K562 (cell line): ENCODE results near the gene INPPL1. TPM values are rescaled to one million over a fixed set of nuclear protein-coding genes. Genes with fewer than 3 reads are reported as not detected.

Source experiments
- ATAC-seq: fragments of 200-7000 bp; cut with Tn5 transposase; 3 replicates; pipeline ENCODE4 v1.9.1; 2020; ENCODE audit warnings: moderate library complexity
- BruUV-seq: library from RNA; stranded (reverse); fragments of 400-500 nt; replicated peaks from 2 replicates; lab custom pipeline; 2021; lab: Mats Ljungman, UMichigan
- CTCF ChIA-PET: fragments of 300-600 bp; formaldehyde crosslinking; extraction: SDS; loops from one replicate; lab custom pipeline; 2021; ENCODE audit warnings: low intra/inter-chr PET ratio; lab: Yijun Ruan, JAX
- POLR2A ChIA-PET: fragments of 300-600, 350-650 bp; sonication (Branson Sonifier 250); formaldehyde crosslinking; extraction: SDS; loops from one replicate; lab custom pipeline; 2021; ENCODE audit warnings: antibody characterized with exemption, inconsistent platforms; lab: Yijun Ruan, JAX
- DNase-seq, 4 experiments: peaks; one replicate each; pipeline versions ENCODE4 v3.0.0 to v3.0.0-alpha.2; 2011 to 2018; ENCODE audit warnings: low spot score in 3 of 4, mixed read lengths in 3 of 4; ENCODE audit errors: extremely low read depth in 1 of 4
- FAIRE-seq: peaks from 2 replicates; lab custom pipeline; 2011; peaks lifted over from hg19 to GRCh38; lab: Jason Lieb, UNC
- H2AFZ ChIP-seq: 2 replicates; pipeline ENCODE4 v1.6.0; 2011; ENCODE audit warnings: low read depth, low read length, control low read depth, inconsistent platforms
- H3K27ac ChIP-seq: fragments of 200-600 bp; 3 replicates; pipeline ENCODE4 v1.8.0; 2011; ENCODE audit warnings: low read depth, mild to moderate bottlenecking, control low read depth, inconsistent platforms, low read length, moderate library complexity, mixed read lengths; ENCODE audit errors: extremely low read depth
- H3K27me3 ChIP-seq, 2 experiments: fragments of 300-600 bp in 1 of 2; 2 replicates in 1 of 2; 3 replicates in 1 of 2; pipeline versions ENCODE4 v1.6.0 to v1.8.0; 2011; ENCODE audit warnings: inconsistent platforms in 2 of 2, low read length in 2 of 2, mild to moderate bottlenecking in 1 of 2, mixed read lengths in 1 of 2, moderate library complexity in 1 of 2; ENCODE audit not compliant: control insufficient read depth in 2 of 2, insufficient read depth in 2 of 2
- H3K36me3 ChIP-seq: fragments of 300-600 bp; 3 replicates; pipeline ENCODE4 v1.8.0; 2011; ENCODE audit warnings: mild to moderate bottlenecking, low read length, inconsistent platforms; ENCODE audit not compliant: control insufficient read depth, insufficient read depth
- H3K4me1 ChIP-seq, 2 experiments: fragments of 200-600 bp in 1 of 2; replicated peaks in 1 of 2; 2 replicates in 1 of 2; 3 replicates in 1 of 2; pipeline versions ENCODE4 v1.5.1 to v1.8.0; 2011; ENCODE audit warnings: inconsistent platforms in 2 of 2, low read length in 2 of 2, mild to moderate bottlenecking in 1 of 2, mixed read lengths in 1 of 2, moderate library complexity in 1 of 2; ENCODE audit not compliant: control insufficient read depth in 2 of 2, insufficient read depth in 2 of 2
- H3K4me2 ChIP-seq: 2 replicates; pipeline ENCODE4 v1.6.1; 2011; ENCODE audit warnings: low read length, control low read depth, inconsistent platforms, mixed read lengths; ENCODE audit not compliant: insufficient read depth
- H3K4me3 ChIP-seq: fragments of 200-600 bp; sonication (generic), shearing (Covaris generic); 2 replicates; pipeline ENCODE4 v1.5.1; 2016; ENCODE audit warnings: control low read depth, inconsistent platforms
- H3K79me2 ChIP-seq: fragments of 200-600 bp; 3 replicates; pipeline ENCODE4 v1.8.0; 2011; ENCODE audit warnings: low read length, inconsistent platforms; ENCODE audit not compliant: control insufficient read depth, insufficient read depth
- H3K9ac ChIP-seq, 2 experiments: 2 replicates each; pipeline versions ENCODE4 v1.6.0 to v1.6.1; 2011; ENCODE audit warnings: low read depth in 2 of 2, low read length in 2 of 2, control low read depth in 1 of 2, inconsistent platforms in 1 of 2, mild to moderate bottlenecking in 1 of 2, mixed read lengths in 1 of 2; ENCODE audit not compliant: insufficient read depth in 1 of 2
- H3K9me1 ChIP-seq: one replicate; pipeline ENCODE4 v1.6.0; 2011; ENCODE audit warnings: inconsistent platforms, mild to moderate bottlenecking, low read length, moderate library complexity; ENCODE audit not compliant: control insufficient read depth, insufficient read depth
- H3K9me3 ChIP-seq: replicated peaks from 2 replicates; pipeline ENCODE4 v1.5.1; 2011; ENCODE audit warnings: low read depth, low read length, inconsistent platforms; ENCODE audit not compliant: control insufficient read depth, insufficient read depth
- H4K20me1 ChIP-seq: replicated peaks from 2 replicates; pipeline ENCODE4 v1.6.1; 2011; ENCODE audit warnings: low read length, inconsistent platforms, mixed read lengths; ENCODE audit not compliant: control insufficient read depth, insufficient read depth
- CHAMP1 ChIP-seq: fragments of 450-650 bp; IDR thresholded peaks from 2 replicates; pipeline ENCODE4 v1.6.1; 2016; ENCODE audit warnings: mild to moderate bottlenecking
- HDAC1 ChIP-seq, 2 experiments: fragments of 450-650 bp; IDR thresholded peaks; 2 replicates each; pipeline ENCODE4 v1.6.1; 2016 to 2017; ENCODE audit warnings: inconsistent platforms in 1 of 2, mild to moderate bottlenecking in 1 of 2, moderate library complexity in 1 of 2
- LCOR ChIP-seq: sonication (generic); formaldehyde crosslinking; IDR thresholded peaks from 2 replicates; pipeline ENCODE4 v1.8.0; 2022; ENCODE audit warnings: mild to moderate bottlenecking, missing genetic modification reagents
- MTA2 ChIP-seq: fragments of 450-650 bp; IDR thresholded peaks from 2 replicates; pipeline ENCODE4 v1.6.1; 2016; ENCODE audit warnings: low read depth
- PCBP1 ChIP-seq: fragments of 200-400 bp; formaldehyde crosslinking; IDR thresholded peaks from 2 replicates; pipeline ENCODE4 v1.6.1; 2018; ENCODE audit warnings: mild to moderate bottlenecking, low read depth, low read length; ENCODE audit not compliant: poor library complexity, severe bottlenecking
- POLR2B ChIP-seq: fragments of 450-650 bp; IDR thresholded peaks from 2 replicates; pipeline ENCODE4 v1.6.1; 2018; ENCODE audit warnings: low read depth; ENCODE audit not compliant: partially characterized antibody
- ZBTB33 ChIP-seq: sonication (generic); formaldehyde crosslinking; IDR thresholded peaks from 2 replicates; pipeline ENCODE4 v1.8.1; 2023; ENCODE audit warnings: mild to moderate bottlenecking, missing genetic modification reagents
- ZNF239 ChIP-seq: fragments of 250-450 bp; sonication (Bioruptor Pico); IDR thresholded peaks from 2 replicates; pipeline ENCODE4 v1.4.0; 2020; ENCODE audit warnings: mild to moderate bottlenecking
- ZNF316 ChIP-seq: fragments of 450-650 bp; IDR thresholded peaks from 2 replicates; pipeline ENCODE4 v1.6.1; 2016
- ZNF384 ChIP-seq: IDR thresholded peaks from 2 replicates; pipeline ENCODE4 v1.6.1; 2012; ENCODE audit warnings: low read depth, low read length, improper control_type of control experiment
- whole genome bisulfite sequencing: fragments of 100-300 bp; shearing (Covaris generic); methylation state at CpG from one replicate; pipeline ENCODE4 v1.1.6; 2016; ENCODE audit warnings: low coverage, mixed read lengths; ENCODE audit not compliant: insufficient coverage; ENCODE audit errors: missing lambda C conversion rate; 5-methylcytosine and 5-hydroxymethylcytosine counted together
- in situ Hi-C: fragments of 300-500 bp; cut with MboI; formaldehyde crosslinking; loops from 4 replicates; pipeline ENCODE4 v1.15.0; 2018; ENCODE audit warnings: inconsistent platforms, mixed read lengths
- intact Hi-C: fragments of 100-400 bp; cut with micrococcal nuclease; formaldehyde crosslinking; loops from 2 replicates; pipeline ENCODE4 v1.14.2; 2022
- polyA plus RNA-seq, 8 experiments: library from polyadenylated mRNA; depleted of rRNA in 4 of 8; stranded (reverse) in 5 of 8; unstranded in 3 of 8; fragments of >200 nt; fragmentation: Nextera tagmentation in 2 of 8; fragmentation: Illumina TruSeq in 1 of 8; extraction: Ambion mirVana in 2 of 8; extraction: Trizol in 1 of 8; gene quantifications; 2 replicates each; pipeline versions ENCODE4 v1.2.1 to v1.2.3, GENCODE V29; 2011 to 2014; ENCODE audit warnings: inconsistent platforms in 1 of 8, missing spikeins in 1 of 8
- total RNA-seq, 7 experiments: library from RNA; depleted of rRNA in 6 of 7; stranded (reverse); fragments of >200 nt in 6 of 7; fragmentation: Illumina TruSeq in 2 of 7; extraction: Trizol in 2 of 7; gene quantifications; 2 replicates each; pipeline versions ENCODE4 v1.2.1 to v1.2.3, GENCODE V29; 2011 to 2021; ENCODE audit warnings: low replicate concordance in 1 of 7

Gene INPPL1
- total and polyA plus RNA-seq, 9 of the 15 experiments (the other 6 are each of a cell fraction or from before 2014, with no cell fraction given) = 0.55 to 137 (median 61.6) TPM

- H3K4me3 ChIP-seq = no peak overlapping the region
- no peak overlapping the region for H3K9ac ChIP-seq
- no TSS peak for BruUV-seq
- H4K20me1 ChIP-seq = no peaks in the 10 kb centered on the region
- no peaks in the 10 kb centered on the region for H3K27me3 ChIP-seq
- CTCF ChIA-PET = no interaction called here
- no peak for DNase-seq
- no peaks in the 10 kb centered on the region for H3K9me1 ChIP-seq
- ATAC-seq = no peak
- H2AFZ ChIP-seq = no peak overlapping the region
- H3K79me2 ChIP-seq = no peaks in the 10 kb centered on the region
- WGBS = 81% methylated on average over 3 of the region's 3 CpGs
- in situ Hi-C loops (no loop called here), intact Hi-C loops (no loop called here)
- H3K36me3 ChIP-seq = peaks cover 92% of the 10 kb centered on the region
- no peak overlapping the region for H3K4me2 ChIP-seq
- no peak overlapping the region for H3K27ac ChIP-seq
- H3K9me3 ChIP-seq = no peaks in the 10 kb centered on the region
- peaks cover 0 to 26% of the 10 kb centered on the region in 2 experiments; a peak in 2 of 5 replicates for H3K4me1 ChIP-seq
- POLR2A ChIA-PET = interaction anchor here (0.6 to 2.8 kb wide), 4 partner anchors 9 to 197 kb away, joined by 3 to 9 read pairs (median 4); partner anchors contain the start of gene INPPL1
- FAIRE-seq = no peak
- TF ChIP-seq HDAC1 (IDR thresholded peaks at IDR 0.05) = no peak
- no peak for TF ChIP-seq MTA2
- no peak for TF ChIP-seq ZNF384
- TF ChIP-seq ZNF316 = no peak
- TF ChIP-seq CHAMP1 = no peak
- TF ChIP-seq POLR2B = no peak
- no peak for TF ChIP-seq LCOR
- TF ChIP-seq ZBTB33 (CRISPR knock-in tag) = no peak
- TF ChIP-seq ZNF239 = no peak
- no peak for TF ChIP-seq PCBP1
Measured at GRCh38 chr11:72234514-72234830, 9.9 kb downstream of the INPPL1 start.
